ENCODE results near the gene FAM168B.
"Not testable (repeated sequence)": the region's sequence is repeated elsewhere in the genome, so short reads cannot be mapped to it uniquely, and the experiment has no call there.

FAM168B gene, protein sequence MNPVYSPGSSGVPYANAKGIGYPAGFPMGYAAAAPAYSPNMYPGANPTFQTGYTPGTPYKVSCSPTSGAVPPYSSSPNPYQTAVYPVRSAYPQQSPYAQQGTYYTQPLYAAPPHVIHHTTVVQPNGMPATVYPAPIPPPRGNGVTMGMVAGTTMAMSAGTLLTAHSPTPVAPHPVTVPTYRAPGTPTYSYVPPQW

DNA sequence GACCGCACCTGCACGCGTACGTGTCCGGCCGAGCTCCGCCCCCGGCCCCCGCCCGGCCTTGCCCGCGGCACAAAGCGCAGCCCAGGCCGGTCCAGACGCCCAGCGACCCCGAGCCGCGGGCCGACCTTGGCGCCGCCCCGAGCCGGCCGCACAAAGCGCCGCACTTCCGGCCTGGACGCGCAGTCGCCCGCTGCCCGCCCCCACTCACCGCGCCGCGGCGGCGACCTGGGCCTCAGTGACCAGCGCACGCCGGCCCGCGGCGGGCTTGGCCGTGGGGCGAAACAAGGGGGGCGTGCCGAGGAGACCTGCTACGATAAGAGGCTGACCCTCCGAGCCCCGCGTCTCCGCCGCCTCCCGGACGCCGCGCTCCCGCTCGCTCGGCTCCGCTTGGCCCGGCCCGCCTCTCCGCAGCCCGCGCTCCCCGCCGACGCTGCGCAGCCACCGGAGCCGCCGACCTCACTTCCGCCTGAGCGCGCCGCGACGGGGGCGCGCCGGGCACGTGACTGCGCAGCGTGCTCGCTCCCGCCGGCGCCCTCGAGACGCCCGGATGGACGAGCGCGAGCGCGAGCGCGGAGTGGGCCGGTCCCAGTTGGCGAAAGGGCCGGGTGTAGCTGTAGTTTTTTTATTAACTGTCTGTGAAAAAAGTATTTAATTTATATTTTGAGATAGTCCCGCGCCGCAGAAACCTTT, at the start of gene FAM168B:
Gene FAM168B (minus strand): TSS at position 455 of the 690 bp plus-strand sequence. CDS start 10,814 bp downstream, outside the sequence.
- DNase-seq: peak; percentile 92

DNA sequence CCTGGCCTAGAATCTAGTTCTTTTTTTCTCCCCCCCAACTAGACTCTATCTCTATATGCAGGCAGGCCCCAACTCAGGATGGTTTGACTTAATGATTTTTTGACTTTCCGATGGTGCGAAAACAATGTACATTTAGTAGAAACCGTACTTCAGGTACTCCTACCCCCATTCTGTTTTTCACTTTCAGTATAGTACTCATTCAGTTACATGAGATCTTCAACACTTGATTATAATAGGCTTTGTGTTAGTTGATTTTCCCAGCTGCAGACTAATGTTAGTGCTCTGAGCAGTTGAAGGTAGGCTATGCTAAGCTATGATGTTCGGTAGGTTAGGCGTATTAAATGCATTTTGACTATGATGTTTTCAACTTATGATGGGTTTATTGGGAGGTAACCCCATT, 49.6 kb upstream of the FAM168B start:
- no peak for DNase-seq

DNA sequence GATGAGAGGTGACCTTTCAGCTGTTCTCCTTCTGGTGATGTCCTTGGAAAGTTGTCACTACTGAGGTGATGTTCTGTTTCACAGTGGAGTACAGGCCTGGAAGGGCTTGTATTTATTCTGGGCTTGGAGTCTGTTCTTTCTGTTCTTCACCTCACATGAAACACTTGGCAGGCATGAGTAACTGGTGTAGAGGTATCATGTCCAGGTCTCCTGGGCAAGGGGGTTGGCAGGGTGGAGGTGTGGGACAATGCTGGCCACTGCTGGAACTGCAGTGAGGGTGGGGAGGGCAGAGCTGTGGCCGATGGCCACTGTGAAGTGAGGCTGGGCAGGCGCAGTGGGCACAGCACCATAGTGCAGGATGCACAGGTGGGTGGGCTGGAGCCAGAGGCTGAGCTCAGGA, 47.3 kb upstream of the FAM168B start:
- no peak for DNase-seq

DNA sequence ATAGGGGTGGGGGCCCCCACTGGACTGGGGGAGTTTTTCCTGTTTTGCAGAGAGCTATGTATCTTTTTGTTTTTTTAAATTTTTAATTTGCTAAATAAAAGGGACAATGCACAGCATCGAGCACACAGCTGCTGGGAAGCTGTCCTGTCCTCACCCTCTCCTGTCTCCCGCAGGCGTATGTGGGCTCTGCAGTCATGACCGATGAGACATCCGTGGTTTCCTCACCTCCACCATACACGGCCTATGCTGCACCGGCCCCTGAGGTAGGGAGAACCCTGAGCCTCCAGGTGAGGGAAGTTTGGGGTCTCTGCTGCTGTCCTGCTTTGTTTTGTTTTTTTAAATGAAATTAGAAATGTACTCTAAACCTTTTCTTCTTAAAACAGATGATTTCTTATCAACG, 39.5 kb upstream of the FAM168B start:
- no peak for DNase-seq

DNA sequence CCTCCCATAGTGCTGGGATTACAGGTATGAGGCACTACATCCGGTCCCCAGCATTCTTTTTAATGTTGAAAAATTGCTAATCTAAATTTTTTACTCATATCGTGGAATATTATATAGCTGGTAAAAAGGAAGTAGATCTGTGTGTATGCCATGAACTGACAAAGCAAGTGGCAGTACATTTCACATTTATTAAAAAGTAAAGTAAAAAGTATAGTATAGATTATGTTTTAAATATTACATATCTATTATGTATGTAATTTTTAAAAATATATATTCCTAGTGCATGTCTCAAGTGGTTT, 37.0 kb upstream of the FAM168B start:
- no peak for DNase-seq

DNA sequence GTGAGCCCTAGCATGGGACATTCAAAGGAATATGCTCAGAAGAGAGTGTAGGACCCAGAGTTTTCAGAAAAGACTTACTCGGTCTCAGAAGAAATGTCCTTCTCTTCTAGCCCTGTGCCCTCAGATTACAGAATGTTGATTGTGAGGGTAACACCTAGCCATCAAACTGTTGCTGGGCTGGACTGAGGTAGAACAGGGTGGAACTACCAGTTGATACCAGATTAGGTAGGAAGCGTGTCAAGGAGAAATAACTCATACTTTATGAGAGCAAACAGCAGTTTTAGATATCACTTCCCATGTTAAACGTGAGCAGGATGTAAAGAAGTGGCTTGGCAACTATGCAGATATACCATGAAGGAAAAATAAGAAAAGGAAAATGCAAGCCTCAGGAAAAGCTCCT, 34.7 kb upstream of the FAM168B start:
- no peak for DNase-seq

DNA sequence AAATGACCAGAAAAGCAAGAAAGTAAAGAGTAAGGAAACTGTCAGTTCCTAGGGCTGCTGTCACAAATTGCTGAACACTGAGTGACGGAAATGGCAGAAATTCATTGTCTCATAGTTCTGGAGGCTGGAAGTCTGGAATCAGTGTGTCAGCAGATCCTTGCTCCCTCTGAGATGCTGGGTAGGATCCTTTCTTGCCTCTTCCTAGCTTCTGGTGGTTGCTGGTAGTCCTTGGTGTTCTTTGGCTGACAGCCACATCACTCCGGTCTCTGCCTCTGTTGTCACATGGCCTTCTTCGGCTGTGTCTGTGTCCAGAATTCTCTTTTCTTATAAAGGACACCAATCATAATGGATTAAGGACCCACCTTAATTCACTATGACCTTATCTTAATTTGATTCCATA, 33.8 kb upstream of the FAM168B start:
- no peak for DNase-seq

DNA sequence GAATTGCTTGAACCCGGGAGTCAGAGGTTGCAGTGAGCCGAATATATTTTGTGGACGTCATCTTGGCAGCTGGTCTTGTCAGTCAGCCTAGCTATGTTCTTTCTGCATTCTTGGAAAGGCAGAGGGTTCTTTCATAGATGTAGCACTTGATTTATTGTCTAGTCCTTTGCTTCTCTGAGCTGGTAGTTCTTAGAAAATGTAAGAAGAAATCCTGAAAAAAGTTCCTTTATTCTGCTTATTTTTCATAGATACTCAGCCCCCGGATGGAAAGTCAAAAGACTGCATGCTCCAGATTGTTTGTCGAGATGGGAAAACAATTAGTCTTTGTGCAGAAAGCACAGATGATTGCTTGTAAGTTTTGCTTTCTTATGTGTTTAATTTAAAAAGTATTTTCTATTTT, 33.2 kb upstream of the FAM168B start:
- DNase-seq: no peak

DNA sequence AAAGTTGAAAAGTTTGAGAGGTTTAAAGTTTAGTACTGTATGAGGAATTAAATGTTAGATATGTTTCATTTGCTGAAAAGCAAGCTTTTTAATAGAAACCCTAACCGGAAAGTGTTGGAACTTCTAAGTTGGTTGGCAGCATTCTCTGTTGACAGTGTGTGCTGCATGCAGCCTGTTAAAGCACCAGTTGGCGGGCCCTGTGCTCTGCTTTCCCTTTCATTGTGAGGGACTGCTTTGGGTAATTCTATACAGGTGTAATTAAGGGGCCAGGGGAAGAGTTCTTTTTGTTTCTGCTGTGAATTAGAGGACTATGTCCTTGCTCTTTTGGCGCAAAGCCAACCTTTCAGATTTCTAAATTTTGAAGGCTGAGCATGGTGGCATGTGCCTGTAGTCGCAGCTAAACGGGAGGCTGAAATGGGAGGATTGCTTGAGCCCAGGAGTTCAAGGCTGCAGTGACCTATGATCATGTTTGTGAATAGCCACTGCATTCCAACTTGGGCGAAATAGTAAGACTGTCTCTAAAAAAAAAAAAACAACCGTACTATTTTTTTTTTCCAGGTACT, 32.0 kb upstream of the FAM168B start:
- peak; percentile 11 for DNase-seq

DNA sequence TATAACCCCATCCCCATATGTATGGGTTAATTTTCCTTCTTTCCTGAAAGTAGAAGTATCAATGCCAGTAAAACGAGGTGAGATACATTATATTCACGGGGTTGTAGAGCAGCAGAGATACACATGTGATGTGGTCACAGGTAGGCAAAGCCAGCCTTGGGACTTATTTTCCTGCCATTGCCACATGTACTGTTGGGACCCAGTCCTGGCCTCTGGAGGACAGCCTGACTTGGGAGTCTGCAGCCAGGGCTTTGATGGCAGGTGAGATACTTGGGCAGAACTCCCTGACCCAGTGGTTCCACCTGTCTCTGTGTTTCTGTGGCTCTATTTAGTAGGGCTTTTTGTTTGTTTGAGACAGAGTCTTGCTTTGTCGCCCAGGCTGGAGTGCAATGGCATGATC, 29.9 kb upstream of the FAM168B start:
- DNase-seq: no peak

DNA sequence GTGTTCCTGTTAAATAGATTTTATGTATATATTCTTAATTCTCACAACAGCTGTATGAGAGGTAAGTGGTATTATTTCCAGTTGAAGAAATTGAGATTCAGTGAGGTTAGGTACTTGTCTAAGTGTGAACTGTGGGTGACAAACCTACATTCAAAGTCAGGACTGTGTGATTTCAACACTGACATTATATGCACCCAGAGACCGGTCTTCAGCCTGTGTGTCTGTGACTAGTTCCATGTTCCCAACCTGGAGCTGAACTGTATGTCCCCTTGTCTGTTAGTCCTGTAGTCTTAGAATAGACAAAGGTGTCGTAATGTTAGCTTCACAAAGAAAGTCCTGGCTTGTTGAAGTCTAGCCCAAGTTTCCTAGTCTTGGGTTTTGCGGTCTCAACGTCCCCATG, 29.2 kb upstream of the FAM168B start:
- DNase-seq: no peak

DNA sequence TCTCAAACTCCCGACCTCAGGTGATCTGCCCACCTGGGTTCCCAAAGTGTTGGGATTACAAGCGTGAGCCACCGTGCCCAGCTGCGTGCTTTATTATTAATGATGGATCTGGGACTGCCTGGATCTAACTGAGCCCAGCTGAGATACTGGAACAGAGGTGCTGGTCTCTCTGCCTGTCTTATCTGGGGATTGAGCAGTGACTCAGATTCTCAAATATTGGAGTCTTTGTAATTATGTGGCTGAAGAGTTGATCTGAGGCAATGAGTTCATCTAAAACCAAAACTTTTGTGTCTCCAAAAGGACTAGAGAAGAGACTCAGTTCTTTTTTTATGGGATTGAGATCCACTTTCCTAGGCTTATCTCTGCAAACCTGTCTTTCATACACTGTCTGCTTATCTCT, 28.2 kb upstream of the FAM168B start:
- DNase-seq: no peak

DNA sequence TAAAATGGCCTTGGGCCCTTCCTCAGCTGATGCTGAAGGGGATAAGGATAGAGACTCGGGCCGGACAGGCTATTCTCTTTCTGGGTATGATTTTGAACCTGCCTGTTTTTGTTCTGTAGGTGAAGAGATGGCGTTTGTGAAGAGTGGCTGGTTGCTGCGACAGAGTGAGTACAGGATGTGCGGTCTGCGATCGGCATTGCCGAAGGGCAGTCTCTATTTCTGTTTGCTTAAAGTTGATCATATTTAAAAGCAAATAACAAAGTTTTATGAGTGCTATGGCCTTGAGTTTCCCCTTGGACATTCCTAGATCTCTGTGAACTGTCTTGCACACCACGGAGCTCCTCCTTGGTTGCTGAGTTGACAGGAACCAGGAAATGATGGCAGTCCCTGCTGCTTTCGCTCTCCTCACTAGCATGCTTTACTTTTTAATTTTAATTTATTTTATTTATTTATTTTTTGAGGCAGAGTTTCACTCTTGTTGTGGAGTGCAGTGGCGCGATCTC, 27.6 kb upstream of the FAM168B start:
- DNase-seq: no peak

DNA sequence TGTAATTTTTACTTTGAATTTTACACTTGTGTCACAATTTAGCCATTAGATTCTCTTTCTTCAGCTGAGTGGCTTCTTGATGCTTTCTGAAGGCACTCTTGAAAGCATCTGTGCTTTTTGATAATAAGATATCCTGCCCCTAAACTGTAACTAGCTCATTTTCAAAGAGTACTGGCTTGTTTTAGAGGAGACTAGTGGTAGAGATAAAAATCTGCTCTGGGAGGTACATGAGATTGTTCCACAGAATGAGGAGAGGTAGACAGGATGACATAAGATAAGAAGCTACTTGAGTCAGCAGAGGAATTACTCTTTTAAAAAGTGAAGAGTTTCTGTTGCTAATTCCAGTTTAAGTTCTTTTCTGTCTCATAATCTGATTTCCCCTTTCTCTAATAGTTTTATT, 22.5 kb upstream of the FAM168B start:
- no peak for DNase-seq

DNA sequence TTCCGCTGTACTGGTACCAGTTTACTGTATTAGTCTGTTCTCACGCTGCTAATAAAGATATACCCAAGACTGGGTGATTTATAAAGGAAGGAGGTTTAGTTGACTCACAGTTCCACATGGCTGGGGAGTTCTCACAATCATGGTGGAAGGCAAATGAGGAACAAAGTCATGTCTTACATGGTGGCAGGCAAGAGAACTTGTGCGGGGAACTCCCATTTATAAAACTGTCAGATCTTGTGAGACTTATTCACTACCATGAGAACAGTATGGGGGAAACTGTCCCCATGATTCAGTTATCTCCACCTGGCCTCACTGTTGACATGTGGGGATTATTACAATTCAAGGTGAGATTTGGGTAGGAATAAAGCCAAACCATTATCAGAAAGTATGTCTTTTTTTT, 21.7 kb upstream of the FAM168B start:
- DNase-seq: not testable (repeated sequence)

DNA sequence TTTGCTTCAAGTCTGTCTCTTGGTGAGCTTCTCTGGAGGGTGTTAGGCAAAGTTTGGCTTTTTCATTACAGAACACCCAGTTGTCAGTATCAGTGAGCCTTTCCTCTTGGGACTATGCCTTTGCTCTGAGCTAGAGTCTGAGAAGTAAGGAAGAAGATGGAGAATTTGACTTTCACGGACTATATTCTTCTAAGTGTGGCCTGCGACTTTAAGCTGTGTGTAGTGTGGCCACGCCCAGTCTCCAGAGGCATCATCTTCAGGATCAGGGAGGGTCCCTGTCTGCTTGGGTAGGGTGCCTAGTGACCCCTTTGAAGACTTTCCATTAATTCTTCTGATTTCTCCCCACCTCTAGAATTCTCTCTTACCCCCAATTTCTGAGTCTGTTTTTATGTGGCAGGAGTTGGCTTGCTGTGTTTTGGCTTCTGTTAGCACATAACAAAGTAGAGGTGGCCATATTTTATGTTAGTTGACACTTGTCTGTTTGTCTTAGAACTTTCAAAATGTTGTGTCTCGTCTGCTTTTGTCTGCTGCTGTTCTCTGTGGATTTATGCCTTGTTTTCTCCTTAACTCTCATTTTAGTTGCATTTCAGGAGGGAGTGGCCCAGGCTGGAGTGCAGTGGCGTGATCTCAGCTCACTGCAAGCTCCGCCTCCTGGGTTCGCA, 20.4 kb upstream of the FAM168B start:
- no peak for DNase-seq

DNA sequence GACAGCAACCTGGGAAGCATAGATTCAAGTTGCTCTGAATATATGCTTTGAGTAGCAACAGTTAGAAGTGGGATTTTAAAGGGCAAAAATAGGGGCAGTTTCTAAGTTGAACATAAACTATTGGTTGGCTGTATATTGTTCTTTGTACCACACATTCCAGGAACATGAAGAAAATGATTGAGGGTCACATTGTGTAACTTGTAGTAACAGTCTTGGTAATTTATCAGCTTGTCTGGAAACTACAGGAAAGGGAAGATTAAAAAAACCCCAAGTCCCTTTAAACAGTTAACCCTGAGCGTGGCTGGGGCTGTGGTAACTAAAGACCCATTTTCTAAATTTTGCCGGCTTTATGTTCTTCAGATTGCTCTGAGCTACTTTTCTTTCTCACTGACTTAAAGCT, 19.3 kb upstream of the FAM168B start:
- no peak for DNase-seq

DNA sequence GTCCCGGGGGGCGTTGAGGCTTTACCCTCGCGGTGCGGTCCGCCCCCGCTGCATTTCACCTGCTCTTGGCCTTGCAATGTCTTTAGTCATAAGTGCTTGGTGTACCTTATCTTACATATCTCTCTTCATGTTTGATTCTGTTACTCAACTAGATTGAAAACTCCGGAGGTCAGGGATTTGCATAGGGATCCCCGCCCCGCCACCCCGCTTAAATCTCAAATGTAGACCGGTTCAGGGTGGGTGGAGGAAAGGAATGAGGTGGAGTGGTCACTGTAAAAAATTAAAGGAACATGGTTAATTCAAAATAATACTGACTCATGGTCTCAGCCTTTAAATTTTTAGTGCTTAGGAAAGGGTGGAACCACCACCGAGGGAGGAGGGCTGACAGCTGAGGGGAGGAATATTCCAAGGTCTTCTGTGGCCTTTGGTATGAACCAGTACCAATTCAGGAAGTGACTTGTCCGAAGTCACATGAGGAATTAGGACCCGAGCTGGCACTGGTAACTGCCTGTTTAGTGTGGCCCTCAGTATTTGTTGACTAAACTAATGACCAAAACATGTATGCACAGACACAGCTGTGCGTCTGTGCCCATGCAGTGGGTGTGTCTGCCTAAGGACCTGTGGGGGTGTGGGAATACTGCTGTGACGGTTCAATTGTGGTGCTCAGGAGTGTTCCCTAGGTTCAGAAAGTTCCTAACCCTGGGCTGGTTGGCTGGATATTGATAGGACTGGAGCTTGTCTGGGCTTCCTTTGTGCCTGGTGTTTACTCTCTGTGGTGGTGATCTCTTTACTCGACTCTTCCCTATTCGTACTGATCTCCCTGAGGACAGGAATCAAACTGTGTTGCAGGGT, 12.9 kb upstream of the FAM168B start:
- peak; percentile 27 for DNase-seq

DNA sequence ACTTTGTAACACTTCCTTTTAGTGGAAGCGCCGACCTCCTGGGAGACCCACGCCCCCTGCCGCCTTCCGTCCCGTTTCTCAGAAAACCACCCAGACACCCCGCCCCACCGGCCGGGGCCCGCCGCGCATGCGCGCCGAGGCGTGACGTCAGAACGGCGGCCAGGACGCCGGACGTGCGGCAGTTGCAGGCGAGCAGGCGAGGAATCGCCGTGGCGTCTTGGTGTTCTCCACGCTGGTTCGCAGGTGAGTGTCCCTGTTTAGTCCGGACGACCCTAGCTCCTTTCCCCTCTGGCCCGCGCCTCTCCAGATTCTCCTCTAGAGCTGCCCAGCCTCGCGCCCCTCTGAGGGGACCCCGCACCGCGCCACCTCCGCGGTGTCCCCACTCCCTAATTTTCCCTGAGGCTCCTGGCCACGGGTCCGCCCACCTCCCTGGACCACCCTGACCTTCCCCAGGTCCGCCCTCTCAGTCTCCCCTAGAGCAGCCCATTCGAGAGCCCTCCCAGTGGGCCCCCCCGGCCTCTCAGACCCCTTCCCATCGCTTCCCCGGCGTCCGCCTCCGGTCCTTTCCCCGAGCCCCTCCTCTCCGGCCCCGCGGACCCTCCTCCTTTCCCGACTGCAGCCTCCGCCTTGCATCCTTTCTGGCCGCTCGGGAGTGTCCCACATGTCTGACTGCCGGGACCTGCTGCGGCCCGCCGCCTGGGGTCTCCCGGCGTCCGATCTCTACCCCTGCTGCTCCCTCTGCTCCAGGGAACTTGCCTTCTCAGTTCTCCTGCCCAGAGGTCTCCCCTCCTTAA, 12.1 kb upstream of the FAM168B start, which contains the start of gene PLEKHB2:
Gene PLEKHB2 (plus strand): TSS at position 181 of the 794 bp plus-strand sequence. CDS start 15,606 bp downstream, outside the sequence.
- peak; percentile 87 for DNase-seq

DNA sequence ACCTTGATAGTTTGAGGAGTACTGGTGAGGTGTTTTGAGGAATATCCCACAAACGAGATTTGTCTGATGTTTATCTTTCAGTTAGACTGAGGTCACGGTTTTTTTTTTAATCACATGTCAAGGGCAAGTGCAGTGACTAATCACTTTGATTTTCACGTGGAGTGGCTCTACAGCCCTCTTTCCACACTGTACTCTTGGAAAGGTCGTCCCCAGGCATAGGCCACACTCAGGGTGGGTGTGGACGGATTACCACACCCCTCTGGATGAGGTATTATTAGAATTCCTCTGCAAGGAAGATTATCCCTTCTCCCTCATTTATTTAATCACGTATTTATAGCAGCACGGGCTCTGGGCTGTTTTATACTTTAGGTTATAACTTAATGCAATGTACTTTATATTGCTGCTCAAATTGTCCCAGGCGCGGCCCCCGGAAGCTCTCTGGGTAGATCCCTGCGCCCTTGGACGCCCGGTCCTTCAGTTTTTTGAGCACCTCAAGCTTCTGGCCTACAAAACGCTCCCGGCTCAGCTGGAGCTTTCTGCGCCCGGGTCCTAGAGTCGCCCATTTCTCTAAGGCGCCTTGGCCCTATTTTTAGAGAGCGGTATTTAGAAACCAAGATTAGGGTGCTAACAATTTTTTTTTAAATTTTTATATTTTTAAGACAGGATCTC, 11.4 kb upstream of the FAM168B start:
- peak; percentile 85 for DNase-seq

DNA sequence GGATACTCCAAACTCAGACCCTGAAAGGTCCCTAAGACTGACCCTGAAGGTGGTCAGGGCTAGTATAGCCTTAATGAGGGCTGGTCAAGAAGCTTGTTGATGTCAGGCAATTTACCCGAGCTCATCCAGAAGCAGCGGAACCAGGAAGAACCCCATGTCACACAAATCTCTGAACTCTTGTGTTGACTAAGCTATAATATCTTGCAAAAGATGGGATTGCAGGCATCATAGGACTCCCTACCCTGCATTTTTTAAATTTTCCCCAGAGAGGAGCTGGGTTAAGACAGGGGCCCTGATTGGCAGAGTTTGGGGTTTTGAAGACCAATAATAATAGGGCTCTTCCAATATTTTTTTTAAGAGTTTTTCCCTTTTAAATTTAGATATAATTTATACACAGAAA, 9.9 kb upstream of the FAM168B start:
- no peak for DNase-seq

Data from NCI-H345 (cell line).